CD4-positive, alpha-beta T cell treated with Interleukin-4 for 4 hours (primary cell): ENCODE results near the gene CACHD1.

Source experiments
- DNase-seq: peaks from one replicate; pipeline ENCODE4 v3.0.0-alpha.2; 2020

CACHD1 gene

DNA sequence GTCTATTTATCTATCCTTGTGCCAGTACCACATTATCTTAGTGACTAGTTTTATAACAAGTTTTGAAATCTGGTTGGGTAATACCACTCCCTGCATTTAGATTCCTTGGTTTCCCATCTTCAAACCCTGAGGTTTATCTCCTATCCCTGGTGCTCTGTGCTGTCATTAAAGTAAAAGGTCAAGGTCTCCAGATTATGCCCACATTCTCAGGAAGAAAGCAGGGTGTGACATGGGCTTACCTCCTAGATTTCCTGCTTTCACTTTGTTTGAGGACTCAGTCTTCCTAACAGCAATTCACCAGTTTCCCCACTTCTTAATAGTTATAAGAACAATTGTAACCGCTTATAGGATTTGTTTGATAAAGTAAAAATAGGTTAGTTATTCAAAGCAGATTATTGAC, 86.0 kb downstream of the CACHD1 start:
- DNase-seq: no peak

DNA sequence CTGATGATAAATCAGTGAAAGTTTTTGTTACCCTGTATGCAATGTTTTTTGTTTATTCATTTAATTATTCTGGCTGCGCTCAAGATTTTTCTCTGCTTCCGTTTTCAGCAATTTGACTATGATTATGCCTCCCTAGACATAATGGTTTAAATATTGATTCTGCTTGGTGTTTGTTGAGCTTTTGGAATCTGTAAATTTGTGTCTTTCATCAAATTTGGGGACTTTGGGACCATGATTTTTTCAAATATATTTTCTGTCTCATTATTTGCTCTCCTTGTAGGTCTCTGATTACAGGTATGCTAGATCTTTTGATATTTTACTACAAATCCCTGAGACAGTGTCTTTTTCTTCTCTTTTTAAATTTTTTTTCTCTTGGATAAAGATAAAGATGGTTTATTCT, 92.1 kb downstream of the CACHD1 start:
- no peak for DNase-seq

DNA sequence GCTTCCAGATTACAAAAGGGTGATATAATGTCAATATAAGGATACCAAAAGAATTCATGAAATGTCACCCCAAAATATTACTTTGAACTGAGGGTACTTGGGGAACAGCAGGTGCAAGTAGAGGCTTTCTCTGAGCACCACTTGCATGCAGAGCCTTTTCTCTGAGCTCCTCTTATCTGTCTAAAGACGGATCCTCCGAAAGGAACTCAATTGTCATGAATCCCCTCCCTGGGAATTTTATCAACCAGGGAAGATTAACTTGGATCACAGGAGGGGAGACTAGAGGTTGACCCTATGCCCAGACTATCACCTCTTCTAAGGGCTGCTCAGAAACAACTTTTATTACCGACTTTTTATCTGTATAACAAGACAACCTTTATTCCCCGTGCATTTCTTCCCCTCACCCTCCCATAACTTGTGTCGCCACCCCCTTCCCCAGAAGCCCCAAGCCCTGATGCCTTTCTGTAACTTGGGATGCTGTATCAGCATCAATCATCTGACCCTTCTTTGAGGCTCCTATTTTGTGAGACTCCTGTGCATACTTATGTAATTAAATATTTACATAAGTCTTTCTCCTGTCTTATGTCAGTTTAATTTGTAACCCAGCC, 94.1 kb downstream of the CACHD1 start:
- DNase-seq: no peak

DNA sequence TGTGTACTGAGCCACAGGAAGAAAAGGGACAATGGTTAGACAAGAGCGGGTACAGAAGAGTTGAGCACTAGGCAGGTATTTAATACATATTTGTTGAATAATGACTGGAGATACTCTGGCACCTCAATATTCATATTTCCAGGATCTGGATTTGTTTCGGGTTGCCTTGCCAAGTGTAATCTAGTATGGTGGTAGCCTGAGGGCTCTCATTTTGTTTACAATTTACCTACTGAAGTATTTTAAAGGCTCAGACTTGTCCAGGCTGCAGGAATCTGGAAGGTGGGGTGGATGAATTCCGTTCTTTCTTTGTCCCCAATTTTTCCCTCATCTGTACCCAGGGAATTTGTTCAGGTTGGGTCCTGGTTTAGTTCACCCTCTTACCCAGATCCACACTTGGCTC, 95.0 kb downstream of the CACHD1 start:
- no peak for DNase-seq

DNA sequence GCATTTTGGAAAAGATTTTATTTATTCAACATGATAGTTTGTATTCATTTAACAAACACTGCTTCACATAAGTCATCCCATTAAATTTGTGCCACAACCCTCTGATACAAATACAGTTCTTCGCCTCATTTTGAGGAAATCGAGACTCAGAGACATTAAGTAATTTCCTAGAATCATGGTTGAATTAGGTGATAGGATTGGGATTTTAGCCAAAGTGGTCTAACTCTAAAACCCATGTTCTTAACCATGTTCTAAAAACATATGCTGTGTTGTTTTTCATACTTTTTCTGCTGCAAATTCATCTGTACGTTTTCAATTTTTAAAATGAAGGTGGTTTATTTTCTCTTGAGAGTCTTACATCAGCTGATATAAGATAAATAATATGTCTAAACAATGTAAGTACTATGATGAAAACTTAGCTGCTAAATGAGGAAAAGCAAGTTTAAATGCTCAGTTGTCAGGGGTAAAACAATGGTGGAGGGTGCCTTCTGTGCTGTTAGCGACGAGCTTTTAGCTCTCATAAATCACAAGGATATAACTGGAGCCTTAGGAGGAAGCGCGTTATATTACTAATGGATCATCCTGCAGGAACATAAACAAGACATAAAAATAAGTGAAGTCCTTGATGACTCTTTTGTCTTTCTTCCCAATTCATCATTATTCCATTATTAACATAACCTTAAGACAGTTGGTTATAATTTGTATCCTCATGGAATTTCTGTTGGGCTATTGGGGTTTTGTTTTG, 97.7 kb downstream of the CACHD1 start:
- no peak for DNase-seq

DNA sequence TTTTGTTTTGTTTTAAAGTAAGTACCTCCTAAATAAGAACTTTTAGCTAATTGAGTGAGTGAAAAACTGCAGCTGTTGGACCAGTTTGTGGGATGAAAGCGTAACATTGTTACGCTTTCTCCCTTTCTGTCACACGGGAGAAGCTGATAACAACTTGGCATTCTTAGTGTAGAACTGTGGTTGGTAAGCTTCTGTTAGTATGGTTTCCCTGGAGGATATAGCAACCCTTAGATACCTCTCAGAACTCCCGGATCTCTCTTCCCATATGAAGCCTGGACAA, 98.2 kb downstream of the CACHD1 start:
- no peak for DNase-seq

DNA sequence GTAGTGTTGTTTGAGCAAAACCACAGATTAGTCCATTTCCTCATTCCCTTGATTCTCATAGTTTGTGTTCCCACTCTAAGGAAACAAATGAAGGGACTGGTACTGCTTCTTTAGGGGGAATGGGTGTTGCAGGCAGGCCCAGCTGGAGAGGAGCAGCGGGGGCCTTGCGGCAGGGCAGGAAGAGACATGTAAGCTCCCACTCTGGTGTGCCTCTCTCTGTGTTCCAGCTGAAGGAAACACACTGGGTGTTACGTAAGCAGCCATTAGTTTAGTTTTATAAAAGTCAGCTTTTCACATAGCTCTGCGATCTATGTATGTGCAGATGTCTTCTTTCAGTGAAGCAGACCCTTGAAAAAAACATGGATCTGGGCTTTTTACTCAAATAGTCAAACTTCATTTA, 99.5 kb downstream of the CACHD1 start:
- DNase-seq: no peak

DNA sequence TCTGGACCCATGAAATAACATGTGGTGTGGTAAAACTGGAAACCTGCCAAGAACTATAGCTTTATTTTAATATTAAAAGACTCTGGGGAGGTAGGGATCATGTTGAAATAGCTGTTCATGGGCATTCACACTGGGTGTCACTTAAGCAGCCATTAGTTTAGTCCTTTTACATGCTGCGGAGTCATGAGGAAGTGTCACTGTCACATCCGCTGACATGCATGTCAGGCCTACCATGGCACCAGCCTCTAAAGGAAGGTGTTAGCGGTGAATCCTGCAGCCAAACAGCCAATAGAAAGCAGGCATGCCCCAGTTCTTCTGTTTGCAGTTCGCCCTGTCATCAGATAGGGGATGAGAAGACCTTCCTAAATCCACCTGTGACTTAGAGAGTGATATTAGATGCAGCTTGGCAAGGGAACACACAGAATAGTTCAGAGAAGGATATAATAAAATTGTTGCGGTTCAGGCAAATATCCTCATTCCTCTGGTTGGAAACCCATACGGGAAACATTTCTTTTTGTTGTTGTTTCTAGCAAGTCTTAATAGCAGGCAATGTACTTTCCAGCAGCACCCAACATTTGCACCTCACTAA, 100.4 kb downstream of the CACHD1 start:
- no peak for DNase-seq

DNA sequence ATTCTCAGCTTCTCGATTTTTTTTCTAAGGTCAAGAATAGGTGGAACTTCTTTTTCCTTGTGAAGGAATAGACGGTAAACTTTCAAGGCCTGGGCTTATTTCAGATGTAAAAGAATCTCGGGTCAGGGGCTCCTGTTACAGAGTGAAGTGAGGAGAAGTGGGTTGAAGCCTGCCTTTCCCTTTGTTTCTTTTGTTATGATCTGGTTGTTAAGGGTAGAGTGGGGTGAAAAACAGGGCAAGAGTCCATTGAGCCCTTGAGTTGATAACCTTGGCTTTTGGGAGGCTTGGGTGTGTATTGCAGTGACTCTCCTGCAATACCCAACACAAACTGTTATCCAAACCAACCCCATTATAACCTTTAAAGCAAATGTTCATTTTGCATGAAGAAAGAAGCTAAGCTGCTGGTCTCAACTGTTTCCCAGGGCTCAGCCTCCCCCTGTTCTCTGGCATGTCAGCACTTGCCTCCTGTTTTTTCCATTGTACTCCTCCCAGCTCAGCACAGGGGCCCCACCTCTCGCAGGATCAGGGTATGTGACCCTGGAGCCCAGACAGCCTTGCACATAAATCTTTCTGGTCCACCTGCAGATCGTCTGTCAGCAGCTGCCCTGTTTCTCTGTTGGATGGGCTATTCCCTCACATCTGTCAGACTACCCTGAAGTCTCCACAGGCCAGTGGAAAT, 102.4 kb downstream of the CACHD1 start:
- DNase-seq: no peak

DNA sequence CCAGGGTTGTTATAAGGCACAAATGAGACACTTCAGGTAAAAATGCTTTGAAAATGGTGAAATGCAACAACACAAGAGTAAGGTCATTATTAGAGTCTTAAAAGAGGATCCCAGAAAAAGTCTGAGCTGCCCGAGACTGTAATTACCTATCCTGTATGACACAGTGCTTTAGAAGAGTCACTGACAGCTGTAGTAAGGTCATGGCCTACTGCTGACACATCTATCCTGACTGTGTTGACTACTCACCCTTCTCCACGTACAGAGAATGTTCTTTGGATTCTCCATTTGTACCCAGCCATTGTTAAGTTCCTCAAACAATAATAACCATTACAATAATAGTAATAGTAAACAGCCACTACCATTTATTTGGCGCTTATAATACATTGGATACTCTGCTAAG, 104.4 kb downstream of the CACHD1 start:
- no peak for DNase-seq

DNA sequence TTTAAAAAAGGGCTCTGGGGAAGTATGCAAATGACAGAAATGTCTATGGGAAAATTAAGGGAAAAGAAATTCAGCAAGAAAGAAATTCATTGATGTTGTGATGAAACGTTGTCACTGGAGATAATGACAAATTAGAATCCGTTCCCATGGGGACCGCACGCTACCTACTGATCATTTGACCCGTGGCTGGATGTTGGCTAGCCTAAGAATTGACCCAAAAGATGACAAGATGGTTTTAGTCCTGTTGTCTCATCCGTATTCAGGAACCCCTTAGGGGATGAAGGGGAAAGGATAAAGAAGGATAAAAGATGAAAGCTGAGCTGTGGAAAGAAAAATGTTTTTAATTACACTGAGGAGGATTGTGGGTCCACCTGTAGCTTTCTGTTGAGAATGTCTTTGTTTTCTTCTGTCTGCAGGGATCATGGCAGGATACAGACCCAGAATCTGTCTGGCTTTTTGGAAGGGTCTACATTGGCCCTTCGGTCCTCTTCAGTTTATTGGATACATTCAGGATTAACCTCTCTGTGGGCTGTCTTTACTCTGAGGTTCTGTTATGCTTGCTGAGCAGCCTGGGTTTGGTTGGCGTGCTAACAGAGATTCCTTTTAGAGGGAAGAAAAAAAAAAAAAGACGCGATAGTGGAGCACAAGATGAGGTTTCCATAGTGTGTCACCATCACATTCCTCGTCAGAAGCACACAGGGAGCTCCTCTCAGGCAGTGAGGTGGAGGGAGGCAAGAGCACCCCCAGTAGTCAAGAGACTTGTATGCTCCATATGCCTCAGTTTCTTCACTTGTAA, 106.2 kb downstream of the CACHD1 start:
- DNase-seq: no peak

DNA sequence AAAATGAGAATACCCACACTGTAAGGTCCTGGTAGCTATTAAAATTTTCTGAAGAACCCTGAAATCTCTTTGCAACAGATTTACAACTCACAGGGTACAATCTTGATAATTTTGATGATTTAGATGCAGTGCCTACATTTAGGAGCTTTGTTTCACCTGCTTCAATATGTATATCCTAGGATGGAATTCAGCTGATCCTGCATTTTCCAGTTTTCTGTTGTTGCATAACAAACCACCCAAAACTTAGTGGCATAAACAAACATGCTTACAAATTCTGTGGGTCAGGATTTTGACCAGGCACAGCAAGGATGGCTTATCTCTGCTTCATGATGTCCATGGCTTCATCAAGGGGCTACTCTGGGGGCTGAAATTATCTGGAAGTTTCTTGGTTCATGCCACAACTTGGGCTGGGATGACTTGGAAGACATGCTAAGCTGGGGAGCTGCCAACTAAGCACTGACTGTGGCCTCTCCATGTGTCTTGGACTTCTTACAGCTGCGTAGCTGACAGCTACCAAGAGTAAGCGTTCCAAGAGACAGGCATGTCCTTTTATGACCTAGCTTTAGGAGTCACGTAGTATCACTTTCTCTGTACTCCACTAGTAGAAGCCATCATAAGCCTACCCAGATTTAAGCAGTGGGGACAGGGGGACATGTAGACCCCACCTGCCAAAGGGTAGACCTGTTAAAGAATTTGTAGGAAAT, 108.5 kb downstream of the CACHD1 start:
- no peak for DNase-seq

DNA sequence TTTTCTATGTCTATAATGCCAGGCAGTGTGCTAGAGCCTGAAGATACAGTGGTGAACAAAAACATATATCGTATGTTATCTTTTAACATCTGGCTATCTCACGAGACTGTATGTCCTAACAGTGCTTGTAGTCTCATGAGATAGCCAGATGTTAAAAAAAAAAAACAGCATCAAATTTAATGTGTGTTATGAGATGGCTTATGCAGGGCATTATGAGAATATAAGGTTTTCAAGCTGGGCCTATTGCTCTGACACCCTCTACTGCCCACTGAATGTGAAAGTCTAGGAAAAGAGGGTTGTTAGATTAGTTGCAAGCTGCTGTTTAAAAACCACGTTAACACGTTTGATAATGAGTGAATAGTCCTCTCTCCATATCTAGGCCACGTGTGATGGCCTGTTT, 109.8 kb downstream of the CACHD1 start:
- no peak for DNase-seq

DNA sequence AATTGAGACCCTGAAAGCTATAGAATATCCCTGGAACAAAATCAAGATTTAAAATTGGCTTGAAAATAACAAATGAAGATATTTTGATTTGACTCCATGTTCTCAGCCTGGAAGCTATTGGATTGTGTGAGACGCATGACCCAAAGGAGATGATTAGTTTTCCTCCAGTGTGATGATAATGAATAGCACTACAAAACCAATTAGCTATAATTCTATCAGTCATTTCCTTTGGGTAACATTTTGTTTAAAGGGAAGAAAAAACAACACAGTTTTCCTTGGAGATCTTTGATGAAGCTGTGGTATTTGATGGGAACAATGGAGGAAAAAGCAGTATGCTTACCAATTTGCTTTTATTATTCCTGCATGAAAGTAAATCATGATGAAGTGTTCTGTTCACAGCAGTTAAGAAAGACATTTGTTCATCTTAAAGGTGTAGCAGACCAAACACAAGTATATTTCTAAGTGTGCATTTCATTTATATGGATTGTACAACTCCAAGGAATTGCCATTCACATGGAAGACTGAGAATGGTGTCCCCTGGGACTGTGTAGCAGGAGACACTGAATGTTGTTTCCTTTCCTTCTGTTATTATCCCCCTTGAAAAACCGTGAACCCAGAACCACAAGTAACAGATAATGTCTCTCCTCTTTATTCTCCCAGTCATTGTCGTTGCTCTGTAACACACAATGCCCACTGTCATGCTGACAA, 111.4 kb downstream of the CACHD1 start:
- DNase-seq: no peak

DNA sequence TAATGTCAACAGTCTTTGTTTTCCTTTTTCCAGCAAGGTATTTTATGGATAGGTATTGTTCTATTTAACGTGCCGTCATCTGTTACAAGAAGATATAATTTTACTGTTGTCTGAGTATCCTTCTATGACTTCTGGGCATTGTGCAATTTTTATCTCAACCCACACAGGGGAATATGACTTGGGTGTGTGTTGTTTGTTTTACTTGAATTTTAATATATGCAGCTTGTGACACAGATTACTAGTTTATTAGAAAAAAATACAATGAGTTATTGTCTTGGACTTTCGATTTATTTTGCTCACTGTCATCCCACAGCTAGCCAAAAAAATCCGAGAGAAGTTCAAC, 111.9 kb downstream of the CACHD1 start:
- DNase-seq: no peak

DNA sequence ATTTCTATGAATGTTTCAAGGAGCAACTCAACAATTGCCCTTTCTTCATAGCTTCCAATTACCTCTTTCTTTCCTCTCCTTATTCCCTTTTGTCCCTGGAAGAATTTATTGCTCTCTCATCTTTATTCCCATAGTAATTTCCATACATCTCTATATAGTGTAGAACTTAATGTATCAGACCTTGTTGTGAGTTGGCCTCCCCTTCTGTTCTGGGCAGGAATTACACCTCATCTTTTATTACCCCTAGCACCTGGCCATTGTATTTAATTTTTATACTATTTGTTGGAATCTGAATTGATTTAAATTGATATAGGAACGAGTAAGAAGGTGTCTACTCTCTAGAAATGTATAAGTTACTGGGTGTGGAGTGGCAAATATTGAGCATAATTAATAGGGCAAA, 114.5 kb downstream of the CACHD1 start:
- DNase-seq: no peak

DNA sequence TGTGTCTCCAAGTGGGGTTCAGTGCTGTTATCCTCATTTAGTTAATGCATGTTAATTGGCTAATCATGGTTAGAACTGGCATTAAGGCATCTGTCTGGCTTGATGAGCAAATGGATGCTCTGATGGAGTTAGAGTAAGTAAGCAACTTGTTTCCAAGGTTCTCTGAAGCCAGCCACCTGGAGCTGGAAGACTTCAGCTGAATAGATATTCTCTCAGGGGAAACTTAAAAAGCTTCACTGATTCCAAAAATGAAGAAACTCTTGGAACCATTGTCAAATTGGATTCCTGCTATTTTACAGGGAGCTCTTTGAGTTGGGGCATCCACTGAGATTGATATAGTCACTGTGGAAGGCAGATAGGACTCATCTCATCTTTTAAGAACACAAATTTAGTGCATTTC, 118.9 kb downstream of the CACHD1 start:
- DNase-seq: no peak

DNA sequence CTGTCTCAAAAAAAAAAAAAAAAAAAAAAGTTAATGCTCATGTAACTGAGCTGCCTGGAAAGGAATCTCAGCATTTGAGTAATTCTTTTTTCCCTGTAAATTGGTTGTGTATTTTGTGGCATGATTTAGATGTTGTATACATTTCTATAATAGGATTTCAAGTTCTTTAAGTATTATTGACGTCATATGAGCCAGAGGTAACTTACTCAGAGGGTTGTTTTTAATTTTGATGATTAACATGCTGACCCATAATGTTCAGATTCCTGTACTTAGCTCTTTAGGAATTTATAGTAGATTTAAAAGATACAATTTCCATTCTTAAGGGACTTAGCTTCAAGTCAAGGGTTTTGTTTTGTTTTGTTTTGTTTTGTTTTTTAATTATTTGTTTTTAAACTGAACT, 120.4 kb downstream of the CACHD1 start:
- no peak for DNase-seq

DNA sequence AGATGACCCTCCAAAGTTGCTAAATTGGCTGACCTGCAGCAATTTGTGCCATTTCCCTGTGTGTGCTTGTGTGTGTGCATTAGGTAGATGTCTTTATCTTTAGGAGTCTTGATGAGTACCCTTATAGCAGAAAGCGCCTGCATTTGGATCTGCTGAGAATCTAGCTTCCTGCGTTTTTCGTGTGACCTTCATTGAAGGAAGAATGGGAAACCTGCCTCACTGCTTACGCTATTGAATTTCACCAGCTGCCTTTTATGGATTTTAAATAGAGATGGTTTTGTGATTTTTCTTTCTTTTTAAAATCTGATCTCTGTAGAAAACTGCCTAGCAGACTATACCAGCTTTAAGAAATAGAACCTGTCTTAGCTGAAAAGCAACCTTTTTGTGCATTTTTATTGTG, 124.5 kb downstream of the CACHD1 start:
- DNase-seq: no peak

DNA sequence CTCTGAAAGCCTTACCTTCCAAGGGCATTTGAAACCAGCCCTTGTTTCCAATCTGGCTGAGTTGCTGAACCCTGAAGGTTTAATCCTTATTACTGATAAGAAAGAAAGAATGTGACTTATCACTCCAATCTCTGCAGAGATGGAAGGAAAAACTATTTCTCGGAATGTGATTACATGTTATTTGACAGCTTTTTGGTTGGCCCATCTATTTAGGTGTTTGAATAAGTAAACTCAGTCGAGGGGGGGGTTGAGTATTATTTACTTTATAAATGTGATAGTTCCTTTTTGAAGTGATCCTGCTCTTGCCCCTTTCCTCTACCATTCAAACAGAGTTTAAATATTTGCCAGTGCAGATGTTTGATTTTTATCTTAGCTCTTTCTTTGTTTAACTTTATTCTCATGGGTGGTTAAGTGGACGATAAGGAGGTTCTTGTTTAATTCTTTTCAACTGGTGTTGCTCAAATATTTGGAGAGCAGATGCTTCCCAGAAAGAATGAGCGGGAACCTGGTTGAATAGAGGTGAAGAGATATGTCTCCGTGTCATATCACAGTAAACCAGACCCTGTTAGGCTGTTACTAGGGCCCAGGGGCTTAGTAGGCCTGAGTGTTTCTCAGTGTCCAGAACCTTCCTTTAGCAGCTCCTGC, 126.1 kb downstream of the CACHD1 start:
- DNase-seq: no peak

DNA sequence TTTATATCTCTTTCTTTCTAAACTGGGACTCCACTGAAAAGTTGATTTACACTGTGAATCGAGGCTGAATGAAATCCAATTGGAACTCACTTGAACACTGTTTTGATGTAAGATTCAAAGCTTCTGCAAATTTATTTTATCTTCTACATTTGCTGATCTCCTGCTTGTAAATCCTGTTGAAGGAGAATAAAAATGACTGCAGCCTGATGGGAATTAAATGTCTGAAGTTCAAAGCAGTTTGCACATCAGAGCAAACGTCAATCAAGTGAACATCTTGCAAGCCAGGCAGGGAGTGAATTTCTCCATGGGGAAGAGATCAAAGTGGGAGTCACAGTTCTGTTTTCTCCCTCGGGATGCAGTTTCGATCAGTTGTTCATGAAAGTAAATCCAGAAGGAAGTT, 127.2 kb downstream of the CACHD1 start:
- no peak for DNase-seq

DNA sequence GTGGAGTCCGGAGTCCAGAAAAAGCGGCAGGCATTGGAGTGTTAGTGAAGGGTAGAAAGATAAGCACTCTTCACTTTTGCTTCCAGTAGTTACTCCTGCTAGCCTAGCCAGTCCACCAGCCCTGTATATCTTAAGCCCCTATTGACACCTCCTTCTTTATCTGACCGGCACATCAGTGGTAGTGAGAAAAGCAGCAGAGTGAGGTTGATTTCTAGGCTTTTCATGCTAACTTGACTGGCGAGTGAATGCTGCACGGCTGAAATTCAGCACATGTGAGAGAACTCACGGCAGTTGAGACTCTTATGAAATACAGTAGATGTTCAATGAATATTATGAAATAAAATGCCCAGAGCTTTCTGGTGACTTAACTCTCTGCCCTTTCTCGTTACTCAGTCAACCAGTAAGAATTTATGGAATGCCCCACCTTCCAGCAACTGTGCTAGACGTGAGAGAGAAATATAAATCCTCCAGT, 128.2 kb downstream of the CACHD1 start:
- DNase-seq: no peak
